H1 (cell line): ENCODE data around the gene GNG14. TPM values are rescaled to one million over a fixed set of nuclear protein-coding genes. Genes with fewer than 3 reads are reported as not detected.
A peak's percentile ranks its signal among the peaks of the same experiment; 100 is the strongest.

Source experiments
- ATF2 ChIP-seq: IDR thresholded peaks from 2 replicates; pipeline ENCODE4 v1.6.1; 2012; ENCODE audit warnings: low read length, inconsistent platforms
- CEBPB ChIP-seq: IDR thresholded peaks from 2 replicates; pipeline ENCODE4 v1.6.1; 2012; ENCODE audit warnings: low read depth, low read length
- CTCF ChIP-seq, 3 experiments: IDR thresholded peaks; 1 replicate in 2 of 3; 2 replicates in 1 of 3; pipeline versions ENCODE4 v1.5.1 to v1.6.1; 2011; ENCODE audit warnings: low read length in 3 of 3, mild to moderate bottlenecking in 3 of 3, inconsistent platforms in 2 of 3, low read depth in 1 of 3, moderate library complexity in 1 of 3; ENCODE audit not compliant: insufficient read depth in 1 of 3; ENCODE audit errors: control extremely low read depth in 1 of 3
- GABPA ChIP-seq: IDR thresholded peaks from 2 replicates; pipeline ENCODE4 v1.6.1; 2011; ENCODE audit warnings: mild to moderate bottlenecking, low read length, moderate library complexity, borderline replicate concordance; ENCODE audit not compliant: insufficient read depth
- GTF2F1 ChIP-seq: IDR thresholded peaks from 2 replicates; pipeline ENCODE4 v1.6.1; 2012; ENCODE audit warnings: low read depth, low read length, improper control_type of control experiment, borderline replicate concordance
- HDAC2 ChIP-seq, 2 experiments: fragments of 300-600 bp in 1 of 2; sonication (generic) in 1 of 2; IDR thresholded peaks; 2 replicates each; pipeline ENCODE4 v1.6.1; 2011 to 2012; ENCODE audit warnings: low read depth in 2 of 2, low read length in 2 of 2, mild to moderate bottlenecking in 2 of 2, moderate library complexity in 2 of 2, borderline replicate concordance in 1 of 2, inconsistent platforms in 1 of 2
- JUN ChIP-seq: IDR thresholded peaks from 2 replicates; pipeline ENCODE4 v1.6.1; 2011; ENCODE audit warnings: low read depth, mild to moderate bottlenecking, improper control_type of control experiment, low read length
- MAX ChIP-seq: IDR thresholded peaks from 2 replicates; pipeline ENCODE4 v1.6.1; 2012; ENCODE audit warnings: inconsistent platforms
- NRF1 ChIP-seq: IDR thresholded peaks from 2 replicates; pipeline ENCODE4 v1.6.1; 2011; ENCODE audit warnings: mild to moderate bottlenecking, low read depth, low read length, improper control_type of control experiment
- PHF8 ChIP-seq: fragments of 200-600 bp; sonication (generic); conservative IDR thresholded peaks from 2 replicates; pipeline ENCODE4 v1.7.1; 2012; ENCODE audit warnings: low read depth, mild to moderate bottlenecking, inconsistent platforms, low read length, moderate library complexity
- RFX5 ChIP-seq: IDR thresholded peaks from 2 replicates; pipeline ENCODE4 v1.6.1; 2011; ENCODE audit warnings: low read depth, low read length, improper control_type of control experiment, borderline replicate concordance
- RNF2 ChIP-seq: fragments of 200-900, 300-1000 bp; sonication (generic); IDR thresholded peaks from 2 replicates; pipeline ENCODE4 v1.7.1; 2016; ENCODE audit warnings: borderline replicate concordance, low read depth, mild to moderate bottlenecking, antibody characterized with exemption, low read length; ENCODE audit not compliant: poor library complexity, severe bottlenecking; ENCODE audit errors: missing control alignments
- RXRA ChIP-seq: IDR thresholded peaks from 2 replicates; pipeline ENCODE4 v1.6.1; 2011; ENCODE audit warnings: low read depth, mild to moderate bottlenecking, low read length, moderate library complexity; ENCODE audit not compliant: insufficient read depth
- SP1 ChIP-seq: IDR thresholded peaks from 2 replicates; pipeline ENCODE4 v1.6.1; 2011; ENCODE audit warnings: low read depth, low read length
- SP4 ChIP-seq: IDR thresholded peaks from 2 replicates; pipeline ENCODE4 v1.6.1; 2012; ENCODE audit warnings: low read length, inconsistent platforms
- SRF ChIP-seq: IDR thresholded peaks from 2 replicates; pipeline ENCODE4 v1.6.1; 2011; ENCODE audit warnings: mild to moderate bottlenecking, low read depth, low read length, moderate library complexity
- YY1 ChIP-seq: IDR thresholded peaks from 2 replicates; pipeline ENCODE4 v1.6.1; 2011; ENCODE audit warnings: low read depth, mild to moderate bottlenecking, low read length
- polyA plus RNA-seq, 7 experiments: library from polyadenylated mRNA; depleted of rRNA in 3 of 7; stranded (reverse) in 5 of 7; unstranded in 2 of 7; fragments of >200 nt in 5 of 7; fragments of 200-250 nt in 2 of 7; gene quantifications; 1 replicate in 5 of 7; 2 replicates in 1 of 7; 4 replicates in 1 of 7; pipeline versions ENCODE4 v1.2.1 to v1.2.3, GENCODE V29; 2011 to 2013; ENCODE audit warnings: missing spikeins in 2 of 7, mixed read lengths in 2 of 7
- total RNA-seq: library from RNA; stranded (reverse); fragmentation: NEBNext Ultra II Directional; extraction: Animal tissue kit (Norgen Biotek cat#: 25700); gene quantifications from 2 replicates; pipeline ENCODE4 v1.2.1, GENCODE V29; 2021

Gene GNG14
- total and polyA plus RNA-seq, 2 of the 8 experiments (the other 6 are each of a cell fraction or from before 2014, with no cell fraction given), result not detected

- TF ChIP-seq CTCF (IDR thresholded peaks at IDR 0.05; ENCODE audit: control extremely low read depth in 1 of 3, insufficient read depth in 1 of 3, low read depth in 1 of 3, low read length in 3 of 3) (no peak), RFX5 (no peak), CEBPB (no peak), GABPA (peak; percentile 98), HDAC2 (IDR thresholded peaks at IDR 0.05; ENCODE audit: borderline replicate concordance in 1 of 2, low read depth in 2 of 2, low read length in 2 of 2) (peak in 1 of 2 experiments; percentile 94; a peak in 2 of 4 replicates), SP1 (no peak), ATF2 (no peak), YY1 (0 out of 2 replicates have a peak, but pooled peaks have one; percentile 44), RXRA (no peak), PHF8 (peak; percentile 65), SRF (peak; percentile 85), GTF2F1 (no peak), JUN (no peak), MAX (no peak), SP4 (no peak), RNF2 (no peak), NRF1 (no peak)
Measured at GRCh38 chr19:12696366-12697335, 8.9 kb downstream of the GNG14 start, which contains the start of gene FBXW9 (continued).
